HL-60/S4 (cell line): ENCODE results near the gene ATG12.
"Not testable (repeated sequence)": the region's sequence is repeated elsewhere in the genome, so short reads cannot be mapped to it uniquely, and the experiment has no call there.

ENCODE experiments used
- in situ Hi-C: fragments of 300-500 bp; cut with MboI; formaldehyde crosslinking; loops from 2 replicates; pipeline ENCODE4 v1.14.3; 2022; ENCODE audit warnings: low sequenced_read_pairs

The ATG12 gene

DNA sequence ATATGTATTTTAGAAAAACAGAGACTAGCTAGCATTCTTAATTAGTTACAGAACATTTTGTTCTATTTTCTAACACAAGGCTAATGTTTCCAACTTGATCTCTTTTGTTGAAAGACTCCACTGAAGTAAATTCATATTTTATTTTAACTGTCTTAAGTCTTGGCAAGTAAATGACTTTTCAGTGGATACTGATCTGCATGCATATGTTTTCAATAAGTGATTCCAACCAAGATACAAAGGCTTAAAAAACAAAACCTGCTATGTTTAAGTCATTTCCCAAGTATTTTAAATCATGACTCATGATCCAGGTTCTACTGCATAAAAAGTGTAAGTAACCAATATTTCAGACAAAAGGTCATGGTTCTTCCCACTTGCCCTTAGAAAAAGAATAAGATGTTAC, 30.6 kb downstream of the ATG12 start:
- in situ Hi-C loops = no loop called here

DNA sequence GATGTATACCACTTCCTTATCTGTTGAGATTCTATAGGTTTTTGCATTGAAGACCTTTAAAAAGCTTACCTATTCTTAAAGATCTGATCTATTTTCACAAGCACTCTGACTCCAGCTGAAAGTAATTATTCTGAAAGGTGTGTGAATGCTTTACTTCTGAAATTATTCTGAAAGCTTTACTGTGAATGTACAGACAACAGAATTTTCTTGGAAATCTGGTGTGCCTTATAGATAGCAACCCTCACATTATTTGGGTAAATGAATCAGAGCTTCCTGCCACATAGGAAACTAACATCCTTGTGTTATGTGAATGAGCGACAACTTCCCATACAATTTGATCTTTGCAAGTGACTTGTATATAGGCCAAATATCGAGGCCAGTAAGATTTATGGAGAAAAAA, 31.4 kb downstream of the ATG12 start:
- in situ Hi-C loops = no loop called here

DNA sequence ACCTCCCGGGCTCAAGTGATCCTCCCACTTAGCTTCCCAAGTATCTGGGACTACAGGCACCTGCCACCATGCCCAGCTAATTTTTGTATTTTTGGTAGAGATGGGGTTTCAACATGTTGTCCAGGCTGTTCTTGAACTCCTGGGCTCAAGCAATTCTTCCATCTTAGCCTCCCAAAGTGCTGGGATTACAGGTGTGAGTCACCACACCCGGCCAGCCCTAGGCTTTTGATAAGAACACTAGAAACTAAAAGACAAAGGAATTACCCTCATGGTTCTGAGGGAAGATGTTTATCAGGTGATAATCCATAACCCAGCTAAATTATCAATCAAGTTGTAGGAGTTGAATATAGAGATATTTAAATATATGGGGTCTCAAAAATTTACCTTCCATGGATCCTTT, 33.3 kb downstream of the ATG12 start:
- in situ Hi-C loops = not testable (repeated sequence)

DNA sequence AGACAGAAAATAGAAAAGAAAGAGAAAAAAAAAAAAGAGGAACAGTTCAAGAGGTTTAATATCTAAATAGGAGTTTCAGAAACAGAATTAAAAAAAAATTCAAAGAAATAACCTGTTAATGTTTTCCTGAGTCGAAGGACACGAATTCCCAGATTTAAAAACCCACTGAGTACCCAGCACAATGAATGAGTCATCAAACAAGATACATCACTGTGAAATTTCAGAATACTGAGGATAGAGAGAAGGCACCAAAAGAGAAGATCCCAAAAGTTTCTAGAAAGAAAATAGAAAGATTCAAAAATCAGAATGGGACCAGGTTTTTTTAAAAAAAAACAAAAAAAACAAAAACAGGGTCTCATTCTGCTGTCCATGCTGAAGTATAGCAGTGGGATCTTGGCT, 33.7 kb downstream of the ATG12 start:
- in situ Hi-C loops = no loop called here

DNA sequence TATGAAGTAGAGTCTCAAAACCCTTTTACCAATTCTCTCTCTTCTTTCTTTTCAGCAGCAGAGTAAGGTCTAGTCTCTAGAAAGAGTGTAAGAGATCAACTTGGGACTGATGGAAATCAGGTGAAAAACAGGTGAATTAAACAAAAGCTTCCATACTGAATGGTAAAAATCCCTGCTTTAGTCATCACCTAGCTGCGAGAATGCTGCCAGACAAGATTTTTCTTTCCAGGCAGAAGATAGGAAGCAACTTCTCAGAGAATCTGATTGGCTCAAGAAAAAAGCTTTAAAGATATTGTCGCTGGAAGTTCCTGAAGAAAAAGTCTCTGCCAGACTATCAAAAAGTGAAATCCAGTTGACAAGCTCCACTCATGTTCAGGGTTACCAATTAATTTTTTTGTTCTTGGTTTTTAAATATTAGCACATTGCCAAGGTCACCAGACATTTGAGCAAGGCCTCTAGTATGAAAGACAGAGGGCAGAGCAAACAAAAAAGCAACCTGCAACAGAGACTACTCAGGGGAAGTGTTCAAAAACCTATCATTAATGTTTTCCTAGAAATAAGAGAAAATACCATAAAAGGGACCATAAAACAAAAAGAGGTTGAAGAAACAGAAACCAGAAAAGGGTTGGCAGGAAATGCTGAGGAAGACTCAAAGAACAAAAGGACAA, 34.2 kb downstream of the ATG12 start:
- in situ Hi-C loops = no loop called here

DNA sequence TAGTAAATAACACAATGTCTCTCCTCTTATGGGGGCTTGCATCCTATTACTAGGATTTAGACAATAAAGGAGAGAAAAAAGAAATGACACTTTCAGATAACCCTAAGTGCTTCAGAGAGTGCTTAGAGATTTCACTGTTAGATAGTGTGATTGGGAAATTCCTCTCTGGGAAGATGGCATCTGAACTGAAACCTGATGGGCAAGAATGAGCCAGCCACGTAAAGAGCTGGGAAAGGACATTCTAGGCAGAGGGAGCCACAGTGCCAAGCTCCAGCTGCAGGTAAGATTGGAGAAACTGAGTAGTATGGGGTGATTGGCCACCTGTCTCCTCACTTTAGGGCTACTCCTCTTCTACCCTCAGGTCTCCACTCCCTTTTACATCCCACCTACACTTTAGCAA, 39.4 kb downstream of the ATG12 start:
- in situ Hi-C loops = no loop called here

DNA sequence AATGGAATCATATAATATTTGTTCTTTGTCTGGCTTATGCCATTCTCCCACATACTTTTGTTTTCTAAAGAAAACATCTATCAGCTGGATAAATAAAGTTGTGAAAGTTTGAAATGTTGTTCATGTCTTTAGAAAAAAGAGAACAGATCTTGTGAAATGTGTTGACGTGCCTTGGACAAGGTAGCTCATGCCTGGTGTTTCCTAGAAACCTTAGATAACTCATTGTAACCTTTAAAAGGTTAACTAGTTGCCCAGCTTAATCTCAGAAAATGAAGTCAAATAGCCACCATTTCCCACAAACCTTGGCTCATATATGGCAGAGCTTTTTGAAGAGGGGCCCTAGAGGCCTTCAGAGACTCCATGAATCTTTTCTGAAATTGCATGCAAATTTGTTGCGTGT, 40.2 kb downstream of the ATG12 start:
- in situ Hi-C loops = no loop called here

DNA sequence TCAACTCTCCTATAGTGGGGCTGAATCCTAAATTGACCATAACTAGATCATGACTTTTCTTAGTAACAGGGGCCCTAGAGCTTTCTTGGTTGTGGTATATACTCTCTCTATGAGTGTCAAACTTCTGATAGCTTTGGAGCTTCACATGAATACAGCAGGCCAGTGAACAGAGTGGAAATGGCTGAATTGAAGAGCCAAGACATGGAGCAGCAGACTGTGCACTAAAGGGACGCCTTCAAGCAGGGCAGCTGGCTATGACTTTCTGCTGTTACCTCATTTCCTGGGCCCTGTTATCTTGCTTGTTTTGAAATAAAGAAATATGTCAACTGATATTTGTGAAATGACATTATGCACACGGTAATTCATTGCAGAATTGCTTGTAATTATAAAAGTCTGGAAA, 41.3 kb downstream of the ATG12 start:
- in situ Hi-C loops = no loop called here

DNA sequence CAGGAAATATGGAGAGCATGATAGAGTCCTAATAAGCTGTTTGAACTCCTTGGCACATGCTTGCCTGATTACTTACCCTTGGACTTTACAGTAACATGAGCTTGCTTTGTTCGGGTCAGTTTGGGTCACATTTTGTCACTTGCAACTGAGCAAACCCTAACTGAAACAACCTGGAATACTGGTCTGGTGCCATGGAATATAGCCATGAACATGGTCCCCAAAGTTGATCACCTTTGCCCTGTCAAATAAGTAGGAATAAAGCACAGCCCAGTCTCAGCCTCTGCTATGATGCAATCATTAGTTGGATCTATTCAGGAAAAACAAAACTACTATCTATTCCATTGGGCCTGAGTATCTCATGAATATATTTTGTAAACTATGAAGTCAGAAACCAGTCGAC, 43.1 kb downstream of the ATG12 start:
- in situ Hi-C loops = no loop called here

DNA sequence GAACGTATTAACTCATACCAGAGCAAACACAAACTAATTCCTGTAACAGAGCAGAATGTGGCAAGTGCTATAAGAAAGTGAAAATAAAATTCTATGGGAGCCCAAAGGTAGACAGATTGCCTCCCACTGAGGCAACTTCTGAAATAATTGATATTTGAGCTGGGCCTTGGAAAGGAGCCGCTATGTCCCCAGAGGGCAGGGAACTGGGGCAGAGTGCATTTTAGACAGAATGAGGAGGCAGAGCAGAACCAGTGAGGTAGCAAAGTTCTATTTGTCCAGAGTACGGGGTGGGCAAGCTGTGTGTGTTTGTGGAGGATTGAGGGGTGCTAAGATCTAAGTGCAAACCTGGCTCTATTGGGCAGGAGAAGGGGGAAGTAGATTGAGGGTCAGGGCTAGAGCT, 44.7 kb downstream of the ATG12 start:
- in situ Hi-C loops = no loop called here

DNA sequence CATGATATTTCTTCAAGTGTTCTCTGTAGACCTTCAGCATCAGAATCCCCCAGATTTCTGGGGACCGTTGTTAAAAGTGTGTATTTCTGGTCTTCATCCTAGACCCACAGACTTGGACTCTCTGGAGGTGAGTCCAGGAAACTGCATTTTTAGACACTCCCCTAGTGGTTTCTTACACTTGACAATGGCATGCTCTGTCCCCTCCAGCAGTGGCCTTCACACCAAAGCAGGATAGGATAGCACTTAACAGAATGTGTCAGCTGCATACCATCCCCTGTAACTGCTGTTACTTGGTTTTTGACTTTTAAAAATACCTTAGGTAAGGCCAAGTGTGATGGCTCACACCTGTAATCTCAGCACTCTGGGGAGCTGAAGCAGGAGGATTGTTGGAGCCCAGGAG, 45.7 kb downstream of the ATG12 start:
- in situ Hi-C loops = no loop called here

DNA sequence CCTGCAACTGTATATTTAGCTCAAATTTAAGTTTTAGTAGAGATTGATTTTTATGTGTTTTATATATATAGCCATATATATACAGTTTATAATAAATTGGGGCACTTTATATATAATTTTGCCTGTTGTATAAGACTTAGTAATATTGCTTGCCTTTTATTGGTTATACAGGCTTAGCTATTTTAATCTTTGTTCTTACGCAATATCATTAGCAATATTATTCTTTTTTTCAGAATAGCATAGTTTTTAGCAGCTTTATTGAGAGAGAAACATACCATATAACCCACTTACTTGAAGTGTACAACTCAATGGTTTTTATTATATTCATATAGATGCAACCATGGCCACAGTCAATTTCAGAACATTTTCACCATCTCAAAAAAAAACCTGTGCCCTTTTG, 52.9 kb downstream of the ATG12 start:
- in situ Hi-C loops = no loop called here

DNA sequence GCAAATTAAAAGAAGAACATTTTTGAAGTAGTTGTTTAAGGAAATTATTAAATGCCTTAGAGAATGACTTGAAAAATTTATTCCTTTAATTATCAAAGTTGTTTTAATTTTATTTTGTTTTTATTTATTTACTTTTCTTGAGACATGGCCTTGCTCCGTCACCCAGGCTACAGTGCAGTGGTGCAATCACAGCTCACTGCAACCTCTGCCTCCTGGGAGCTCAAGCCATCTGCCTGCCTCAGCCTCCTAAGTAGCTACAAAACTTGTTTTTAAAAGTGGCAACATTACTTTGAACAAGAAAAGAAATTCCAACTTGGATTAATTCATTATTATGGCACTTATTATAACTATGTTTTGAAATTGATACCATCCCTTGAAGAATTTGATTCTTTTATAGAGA, 53.9 kb downstream of the ATG12 start:
- in situ Hi-C loops = no loop called here

DNA sequence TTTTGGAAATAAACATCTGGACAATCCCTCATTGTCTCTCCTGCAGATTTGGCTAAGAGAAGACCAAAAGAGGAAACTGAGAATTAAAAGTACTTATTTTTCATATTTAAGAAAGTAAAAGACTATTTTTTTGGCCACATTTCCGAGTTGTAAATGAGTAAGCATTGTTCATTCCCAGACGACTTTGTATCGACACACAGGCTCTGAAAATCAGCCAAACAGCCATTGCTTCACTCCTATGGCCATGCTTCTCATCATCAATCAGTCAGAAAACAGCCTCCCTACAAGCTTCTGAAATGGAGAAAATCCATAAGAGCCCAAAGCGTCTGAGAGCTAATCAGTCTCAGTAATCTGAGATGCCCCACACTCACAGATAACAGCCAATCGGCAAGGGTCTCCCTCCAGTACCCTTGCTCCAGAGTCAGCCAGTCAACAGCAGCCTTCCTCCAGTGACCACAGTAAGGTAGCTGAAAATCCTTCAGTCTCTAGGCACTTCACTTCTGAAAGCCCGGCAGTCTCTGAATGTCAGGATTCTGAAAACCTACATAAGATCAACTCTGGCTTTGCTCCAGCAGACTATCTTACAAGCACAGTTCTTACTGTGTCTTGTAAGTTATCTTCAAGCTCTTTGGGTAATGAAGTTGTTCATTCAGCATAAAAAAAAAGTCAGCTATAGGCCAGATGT, 55.8 kb downstream of the ATG12 start:
- in situ Hi-C loops = no loop called here

DNA sequence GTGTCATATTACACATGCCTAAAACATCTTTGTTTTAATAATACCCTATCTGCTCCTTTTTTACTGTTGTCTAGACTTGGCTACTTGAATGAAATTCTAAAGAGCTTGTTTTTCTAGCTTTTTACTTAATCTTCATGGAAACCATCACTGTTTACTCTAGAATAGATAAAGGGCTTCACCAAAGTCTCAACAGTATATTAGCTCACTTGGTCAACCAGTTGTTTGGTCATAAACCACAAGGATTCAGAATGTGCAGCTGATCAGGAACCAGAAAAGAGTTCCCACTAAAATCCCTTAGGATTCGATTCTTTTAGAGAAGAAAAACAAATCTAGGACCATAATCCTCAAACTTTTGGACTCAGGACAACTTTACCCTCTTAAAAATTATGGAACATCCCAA, 62.9 kb downstream of the ATG12 start:
- in situ Hi-C loops = no loop called here
